H1 (cell line): ENCODE measurements around the gene UVRAG. TPM values are rescaled to one million over a fixed set of nuclear protein-coding genes. Genes with fewer than 3 reads are reported as not detected.

Experiments used
- ATF2 ChIP-seq: IDR thresholded peaks from 2 replicates; pipeline ENCODE4 v1.6.1; 2012; ENCODE audit warnings: low read length, inconsistent platforms
- CBX5 ChIP-seq: fragments of 300-800, 300-1000 bp; sonication (generic); IDR thresholded peaks from 2 replicates; pipeline ENCODE4 v1.7.1; 2016; ENCODE audit warnings: antibody characterized with exemption, low read length, low read depth
- EGR1 ChIP-seq: IDR thresholded peaks from 2 replicates; pipeline ENCODE4 v1.6.1; 2011; ENCODE audit warnings: low read depth, low read length, borderline replicate concordance
- KDM4A ChIP-seq: IDR thresholded peaks from one replicate; pipeline ENCODE4 v1.7.1; 2012; ENCODE audit warnings: low read depth, mild to moderate bottlenecking, moderate library complexity, low read length, inconsistent platforms; ENCODE audit not compliant: severe bottlenecking
- RAD21 ChIP-seq, 2 experiments: IDR thresholded peaks in 1 of 2; conservative IDR thresholded peaks in 1 of 2; 2 replicates each; pipeline ENCODE4 v1.6.1; 2011; ENCODE audit warnings: low read depth in 2 of 2, low read length in 2 of 2, improper control_type of control experiment in 1 of 2, inconsistent platforms in 1 of 2, mild to moderate bottlenecking in 1 of 2, moderate library complexity in 1 of 2
- polyA plus RNA-seq, 7 experiments: library from polyadenylated mRNA; depleted of rRNA in 3 of 7; stranded (reverse) in 5 of 7; unstranded in 2 of 7; fragments of >200 nt in 5 of 7; fragments of 200-250 nt in 2 of 7; gene quantifications; 1 replicate in 5 of 7; 2 replicates in 1 of 7; 4 replicates in 1 of 7; pipeline versions ENCODE4 v1.2.1 to v1.2.3, GENCODE V29; 2011 to 2013; ENCODE audit warnings: missing spikeins in 2 of 7, mixed read lengths in 2 of 7
- total RNA-seq: library from RNA; stranded (reverse); fragmentation: NEBNext Ultra II Directional; extraction: Animal tissue kit (Norgen Biotek cat#: 25700); gene quantifications from 2 replicates; pipeline ENCODE4 v1.2.1, GENCODE V29; 2021

The UVRAG gene
- total and polyA plus RNA-seq, 2 of the 8 experiments (the other 6 are each of a cell fraction or from before 2014, with no cell fraction given): 5.5 to 14.7 TPM

- TF ChIP-seq CBX5: no peak
- no peak for TF ChIP-seq ATF2
- no peak for TF ChIP-seq EGR1
- no peak for TF ChIP-seq RAD21 (IDR thresholded peaks at IDR 0.05 in 1 of 2, conservative IDR thresholded peaks at IDR 0.05 in 1 of 2; ENCODE audit: low read depth in 2 of 2, low read length in 2 of 2)
- TF ChIP-seq KDM4A: no peak
Measured at GRCh38 chr11:76103460-76103859, 288.4 kb downstream of the UVRAG start (continued).
